Left ventricle myocardium superior (tissue), 1 donor: ENCODE results near the gene TRPV6. TPM values are rescaled to one million over a fixed set of nuclear protein-coding genes. Genes with fewer than 3 reads are reported as not detected.

Source experiments
- ATAC-seq: fragments of 200-7000 bp; cut with Tn5 transposase; one replicate; pipeline ENCODE4 v1.9.1; 2020; ENCODE audit warnings: mild to moderate bottlenecking, moderate library complexity
- DNase-seq: peaks from one replicate; pipeline ENCODE4 v3.0.0-alpha.2; 2020
- intact Hi-C: fragments of 100-400 bp; cut with micrococcal nuclease; formaldehyde crosslinking; loops from one replicate; pipeline ENCODE4 v1.11.0; 2022
- total RNA-seq: library from RNA; stranded (reverse); fragmentation: NEBNext Ultra II Directional; extraction: Animal tissue kit (Norgen Biotek cat#: 25700); gene quantifications from one replicate; pipeline ENCODE4 v1.2.1, GENCODE V29; 2021
- donor health status: DM: no; HTN: yes; CAD: no; lungs with severe emphysema.

TRPV6 gene
- total RNA-seq, 1 donor from 2014 or later: 0.05 TPM

GRCh38 chr7:142872106-142872675, 13.4 kb downstream of the TRPV6 start:
- intact Hi-C loops: no loop called here
- no peak for ATAC-seq
- DNase-seq: no peak

- intact Hi-C loops: no loop called here
- no peak for ATAC-seq
- DNase-seq: no peak
Observed at GRCh38 chr7:142871260-142872105, 14.1 kb downstream of the TRPV6 start.

- ATAC-seq (no peak), DNase-seq (no peak)
- intact Hi-C loops: no loop called here
Observed at GRCh38 chr7:142870566-142871259, 14.8 kb downstream of the TRPV6 start.

GRCh38 chr7:142870147-142870559, 15.4 kb downstream of the TRPV6 start:
- ATAC-seq (no peak), DNase-seq (no peak)
- intact Hi-C loops: no loop called here

GRCh38 chr7:142869434-142869833, 16.1 kb downstream of the TRPV6 start:
- intact Hi-C loops: no loop called here
- no peak for DNase-seq
- ATAC-seq: no peak

GRCh38 chr7:142868986-142869415, 16.5 kb downstream of the TRPV6 start:
- intact Hi-C loops: no loop called here
- ATAC-seq: no peak
- DNase-seq: no peak

- DNase-seq (no peak), ATAC-seq (no peak)
- intact Hi-C loops: no loop called here
Observed at GRCh38 chr7:142868188-142868985, 17.2 kb downstream of the TRPV6 start.

- no peak for ATAC-seq
- no peak for DNase-seq
- intact Hi-C loops: no loop called here
Observed at GRCh38 chr7:142867398-142868187, 18.0 kb downstream of the TRPV6 start.

- ATAC-seq (no peak), DNase-seq (no peak)
- intact Hi-C loops: no loop called here
Observed at GRCh38 chr7:142867097-142867378, 18.5 kb downstream of the TRPV6 start.

- intact Hi-C loops: no loop called here
Observed at GRCh38 chr7:142866361-142867096, 19.0 kb downstream of the TRPV6 start.

GRCh38 chr7:142865766-142866165, 19.8 kb downstream of the TRPV6 start:
- DNase-seq: no peak
- intact Hi-C loops: no loop called here
- ATAC-seq: no peak

More at GRCh38 chr7:142866361-142867096, 19.0 kb downstream of the TRPV6 start:
- ATAC-seq (peak; percentile 76), DNase-seq (peak; percentile 50)

- intact Hi-C loops: no loop called here
- ATAC-seq (no peak), DNase-seq (no peak)
Observed at GRCh38 chr7:142864980-142865747, 20.4 kb downstream of the TRPV6 start.

GRCh38 chr7:142863891-142864685, 21.5 kb downstream of the TRPV6 start:
- DNase-seq (no peak), ATAC-seq (no peak)
- intact Hi-C loops: no loop called here

GRCh38 chr7:142862786-142863400, 22.7 kb downstream of the TRPV6 start:
- ATAC-seq (no peak), DNase-seq (no peak)
- intact Hi-C loops: no loop called here

- DNase-seq: no peak
- no peak for ATAC-seq
- intact Hi-C loops: no loop called here
Observed at GRCh38 chr7:142862351-142862750, 23.2 kb downstream of the TRPV6 start.

GRCh38 chr7:142860968-142861367, 24.6 kb downstream of the TRPV6 start:
- DNase-seq: no peak
- ATAC-seq: no peak
- intact Hi-C loops: no loop called here
